Measurements from ENCODE around the gene OR51B6. TPM values are rescaled to one million over a fixed set of nuclear protein-coding genes. Genes with fewer than 3 reads are reported as not detected.
"Not testable (repeated sequence)": the region's sequence is repeated elsewhere in the genome, so short reads cannot be mapped to it uniquely, and the experiment has no call there.

Gene OR51B6
- total and polyA plus RNA-seq, 2 experiments from 2014 or later: not detected

- WGBS (ENCODE audit: low lambda C conversion rate, missing lambda C conversion rate): 67% methylated on average over 5 of the region's 5 CpGs
- H4K20me1 ChIP-seq (ENCODE audit: insufficient read depth, poor library complexity, severe bottlenecking): no peaks in the 10 kb centered on the region
These were observed 34.0 kb upstream of the OR51B6 start for GRCh38 chr11:5317292-5317691.

GRCh38 chr11:5324197-5324596 is 27.1 kb upstream of the OR51B6 start, which contains the start of gene OR51B2:
Gene OR51B2 (minus strand): TSS chr11:5324297. CDS start chr11:5324297, 0 bp downstream.
- WGBS (ENCODE audit: low lambda C conversion rate, missing lambda C conversion rate): 57% methylated on average over 3 of the region's 3 CpGs
- H2AFZ ChIP-seq: no peak within 1 kb of the TSS
- TF ChIP-seq, protein P1, sequence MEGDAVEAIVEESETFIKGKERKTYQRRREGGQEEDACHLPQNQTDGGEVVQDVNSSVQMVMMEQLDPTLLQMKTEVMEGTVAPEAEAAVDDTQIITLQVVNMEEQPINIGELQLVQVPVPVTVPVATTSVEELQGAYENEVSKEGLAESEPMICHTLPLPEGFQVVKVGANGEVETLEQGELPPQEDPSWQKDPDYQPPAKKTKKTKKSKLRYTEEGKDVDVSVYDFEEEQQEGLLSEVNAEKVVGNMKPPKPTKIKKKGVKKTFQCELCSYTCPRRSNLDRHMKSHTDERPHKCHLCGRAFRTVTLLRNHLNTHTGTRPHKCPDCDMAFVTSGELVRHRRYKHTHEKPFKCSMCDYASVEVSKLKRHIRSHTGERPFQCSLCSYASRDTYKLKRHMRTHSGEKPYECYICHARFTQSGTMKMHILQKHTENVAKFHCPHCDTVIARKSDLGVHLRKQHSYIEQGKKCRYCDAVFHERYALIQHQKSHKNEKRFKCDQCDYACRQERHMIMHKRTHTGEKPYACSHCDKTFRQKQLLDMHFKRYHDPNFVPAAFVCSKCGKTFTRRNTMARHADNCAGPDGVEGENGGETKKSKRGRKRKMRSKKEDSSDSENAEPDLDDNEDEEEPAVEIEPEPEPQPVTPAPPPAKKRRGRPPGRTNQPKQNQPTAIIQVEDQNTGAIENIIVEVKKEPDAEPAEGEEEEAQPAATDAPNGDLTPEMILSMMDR (IDR thresholded peaks at IDR 0.05; ENCODE audit: poor library complexity): no peak
- TF ChIP-seq EZH2 (IDR thresholded peaks at IDR 0.05; ENCODE audit: borderline replicate concordance): no peak
- no peak for TF ChIP-seq EZH2phosphoT487 (IDR thresholded peaks at IDR 0.05; ENCODE audit: low read depth, severe bottlenecking, unreplicated experiment)
- H3K36me3 ChIP-seq (replicated peaks; ENCODE audit: insufficient read depth, low read depth): no peaks in the 10 kb centered on the region
- H3K27me3 ChIP-seq: no peaks in the 10 kb centered on the region
- H3K4me2 ChIP-seq: no peak within 1 kb of the TSS
- no peaks in the 10 kb centered on the region for H3K9me3 ChIP-seq (ENCODE audit: low read depth)
- H3K4me3 ChIP-seq: no peak within 1 kb of the TSS
- H3K79me2 ChIP-seq: no peaks in the 10 kb centered on the region
- H3K4me1 ChIP-seq (ENCODE audit: insufficient read depth): no peaks in the 10 kb centered on the region
- H3K27ac ChIP-seq: no peak within 1 kb of the TSS
- DNase-seq (ENCODE audit: low spot score): no peak
- no peaks in the 10 kb centered on the region for H3K9me2 ChIP-seq (replicated peaks; ENCODE audit: insufficient read depth)
- no peaks in the 10 kb centered on the region for H4K20me1 ChIP-seq (ENCODE audit: insufficient read depth, poor library complexity, severe bottlenecking)

More at GRCh38 chr11:5317292-5317691, 34.0 kb upstream of the OR51B6 start:
- no peak overlapping the region for H3K27ac ChIP-seq
- no peak overlapping the region for H3K4me3 ChIP-seq
- no peaks in the 10 kb centered on the region for H3K9me3 ChIP-seq (ENCODE audit: low read depth)
- H2AFZ ChIP-seq: no peak overlapping the region
- H3K27me3 ChIP-seq: no peaks in the 10 kb centered on the region
- no peak overlapping the region for H3K4me2 ChIP-seq
- TF ChIP-seq, protein P1 (IDR thresholded peaks at IDR 0.05; ENCODE audit: poor library complexity): no peak
- TF ChIP-seq EZH2 (IDR thresholded peaks at IDR 0.05; ENCODE audit: borderline replicate concordance): no peak
- no peak for TF ChIP-seq EZH2phosphoT487 (IDR thresholded peaks at IDR 0.05; ENCODE audit: low read depth, severe bottlenecking, unreplicated experiment)
- H3K4me1 ChIP-seq (ENCODE audit: insufficient read depth): no peaks in the 10 kb centered on the region
- DNase-seq (ENCODE audit: low spot score): no peak
- no peaks in the 10 kb centered on the region for H3K79me2 ChIP-seq
- no peaks in the 10 kb centered on the region for H3K9me2 ChIP-seq (replicated peaks; ENCODE audit: insufficient read depth)
- no peaks in the 10 kb centered on the region for H3K36me3 ChIP-seq (replicated peaks; ENCODE audit: insufficient read depth, low read depth)

- Histone ChIP-seq H3K27ac (no peak overlapping the region), H3K79me2 (no peaks in the 10 kb centered on the region), H3K9me3 (ENCODE audit: low read depth) (no peaks in the 10 kb centered on the region), H3K9me2 (replicated peaks; ENCODE audit: insufficient read depth) (no peaks in the 10 kb centered on the region), H4K20me1 (ENCODE audit: insufficient read depth, poor library complexity, severe bottlenecking) (no peaks in the 10 kb centered on the region), H3K4me1 (ENCODE audit: insufficient read depth) (no peaks in the 10 kb centered on the region), H3K4me3 (no peak overlapping the region), H3K27me3 (no peaks in the 10 kb centered on the region), H3K4me2 (no peak overlapping the region), H2AFZ (no peak overlapping the region), H3K36me3 (replicated peaks; ENCODE audit: insufficient read depth, low read depth) (no peaks in the 10 kb centered on the region)
- DNase-seq (ENCODE audit: low spot score): no peak
- TF ChIP-seq, protein P1 (IDR thresholded peaks at IDR 0.05; ENCODE audit: poor library complexity): no peak
- 47% methylated on average over 1 of the region's 1 CpG for WGBS (ENCODE audit: low lambda C conversion rate, missing lambda C conversion rate)
These were observed 16.1 kb upstream of the OR51B6 start for GRCh38 chr11:5335170-5335569.

DNA sequence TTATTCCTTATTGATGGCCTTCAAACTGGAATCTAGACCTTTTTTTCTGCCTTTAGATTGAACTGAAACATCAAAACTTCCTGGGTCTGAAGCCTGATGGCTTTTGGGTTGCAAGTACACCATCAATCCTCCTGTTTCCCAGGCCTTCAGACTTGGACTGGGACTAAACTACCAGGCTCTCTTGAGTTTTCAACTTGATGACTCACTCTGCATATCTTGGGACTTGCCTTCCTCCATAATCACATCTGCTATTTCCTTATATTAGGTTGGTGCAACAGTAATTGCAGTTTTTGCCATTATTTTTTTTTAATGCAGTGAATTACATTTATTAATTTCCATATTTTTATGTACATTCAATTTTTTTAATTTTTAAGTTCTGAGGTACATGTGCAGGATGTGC is 15.0 kb upstream of the OR51B6 start:
- no peak overlapping the region for H3K4me2 ChIP-seq
- TF ChIP-seq EZH2 (IDR thresholded peaks at IDR 0.05; ENCODE audit: borderline replicate concordance) (no peak), EZH2phosphoT487 (IDR thresholded peaks at IDR 0.05; ENCODE audit: low read depth, severe bottlenecking, unreplicated experiment) (no peak)
- TF ChIP-seq, protein P1 (IDR thresholded peaks at IDR 0.05; ENCODE audit: poor library complexity): no peak
- no peaks in the 10 kb centered on the region for H3K36me3 ChIP-seq (replicated peaks; ENCODE audit: insufficient read depth, low read depth)

DNA sequence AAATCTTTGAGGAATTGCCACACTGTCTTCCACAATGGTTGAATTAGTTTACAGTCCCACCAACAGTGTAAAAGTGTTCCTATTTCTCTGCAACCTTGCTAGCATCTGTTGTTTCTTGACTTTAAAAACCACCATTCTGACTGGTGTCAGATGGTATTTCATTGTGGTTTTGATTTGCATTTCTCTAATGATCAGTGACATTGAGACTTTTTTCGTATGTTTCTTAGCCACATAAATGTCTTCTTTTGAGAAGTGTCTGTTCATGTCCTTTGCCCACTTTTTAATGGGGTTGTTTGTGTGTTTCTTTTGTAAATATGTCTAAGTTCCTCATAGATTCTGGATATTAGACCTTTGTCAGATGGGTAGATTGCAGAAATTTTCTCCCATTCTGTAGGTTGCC is 14.1 kb upstream of the OR51B6 start:
- not testable (repeated sequence) for H2AFZ ChIP-seq; H3K9me2 ChIP-seq (replicated peaks; ENCODE audit: insufficient read depth); H3K27ac ChIP-seq; H3K4me3 ChIP-seq; H3K79me2 ChIP-seq; H3K9me3 ChIP-seq (ENCODE audit: low read depth); H3K4me1 ChIP-seq (ENCODE audit: insufficient read depth); H3K27me3 ChIP-seq; H4K20me1 ChIP-seq (ENCODE audit: insufficient read depth, poor library complexity, severe bottlenecking); H3K36me3 ChIP-seq (replicated peaks; ENCODE audit: insufficient read depth, low read depth); H3K4me2 ChIP-seq; DNase-seq (ENCODE audit: low spot score)
- WGBS (ENCODE audit: low lambda C conversion rate, missing lambda C conversion rate): 92% methylated on average over 1 of the region's 1 CpG

More for the DNA sequence above, 15.0 kb upstream of the OR51B6 start:
- Histone ChIP-seq H3K79me2 (no peaks in the 10 kb centered on the region), H3K4me1 (ENCODE audit: insufficient read depth) (no peaks in the 10 kb centered on the region), H3K9me3 (ENCODE audit: low read depth) (no peaks in the 10 kb centered on the region), H3K9me2 (replicated peaks; ENCODE audit: insufficient read depth) (no peaks in the 10 kb centered on the region), H3K4me3 (no peak overlapping the region), H3K27me3 (no peaks in the 10 kb centered on the region), H2AFZ (no peak overlapping the region), H4K20me1 (ENCODE audit: insufficient read depth, poor library complexity, severe bottlenecking) (no peaks in the 10 kb centered on the region), H3K27ac (no peak overlapping the region)
- no peak for DNase-seq (ENCODE audit: low spot score)

All from hepatocyte (in vitro differentiated cells).